Pancreas (tissue), 10 donors: ENCODE data around the gene RHNO1. TPM values are rescaled to one million over a fixed set of nuclear protein-coding genes. Genes with fewer than 3 reads are reported as not detected.

Experiments
- ATAC-seq, 4 donors: fragments of 200-7000 bp; cut with Tn5 transposase; one replicate each; pipeline versions ENCODE4 v1.8.0 to v1.9.1; 2020; ENCODE audit warnings: mild to moderate bottlenecking in 4 of 4, moderate library complexity in 4 of 4
- DNase-seq, 6 donors: peaks; one replicate each; pipeline ENCODE4 v3.0.0-alpha.2; 2020
- FAIRE-seq: peaks from 2 replicates; lab custom pipeline; 2012; peaks lifted over from hg19 to GRCh38; lab: Jason Lieb, UNC
- H3K27ac ChIP-seq, 4 donors: fragments of 200-600 bp; sonication (generic); 1 replicate in 3 of 4; 2 replicates in 1 of 4; pipeline versions ENCODE4 v1.5.0 to v1.8.0; 2020
- H3K27me3 ChIP-seq, 4 donors: fragments of 200-600 bp; one replicate each; pipeline ENCODE4 v1.8.0; 2021
- H3K36me3 ChIP-seq, 3 donors: fragments of 200-600 bp; sonication (generic) in 1 of 3; one replicate each; pipeline versions ENCODE4 v1.5.0 to v1.8.0; 2020 to 2021
- H3K4me1 ChIP-seq, 3 donors: fragments of 200-600 bp; one replicate each; pipeline ENCODE4 v1.8.0; 2021
- H3K4me3 ChIP-seq, 4 donors: fragments of 200-600 bp; sonication (generic) in 2 of 4; one replicate each; pipeline versions ENCODE4 v1.5.0 to v1.8.0; 2020 to 2021
- H3K9me3 ChIP-seq, 4 donors: fragments of 200-600 bp; one replicate each; pipeline ENCODE4 v1.8.0; 2021
- CTCF ChIP-seq, 4 donors: fragments of 200-600 bp; sonication (generic) in 3 of 4; IDR thresholded peaks; one replicate each; pipeline versions ENCODE4 v1.5.0 to v1.8.0; 2021; ENCODE audit warnings: antibody characterized with exemption in 4 of 4
- WGBS, 2 donors: extraction: QIAGEN DNeasy Blood & Tissue Kit; methylation state at CpG; one replicate each; pipeline ENCODE4 v1.1.7; 2013; 5-methylcytosine and 5-hydroxymethylcytosine counted together
- intact Hi-C, 3 donors: fragments of 100-400 bp; cut with DNase I; formaldehyde crosslinking; loops; one replicate each; pipeline versions ENCODE4 v1.11.1 to v1.14.2; 2022
- polyA plus RNA-seq, 2 donors: library from polyadenylated mRNA; stranded (reverse); fragments of 200-250 nt; gene quantifications; one replicate each; pipeline ENCODE4 v1.2.3, GENCODE V29; 2013
- total RNA-seq, 6 donors: library from RNA; stranded (reverse); fragmentation: NEBNext Ultra II Directional in 4 of 6; extraction: Animal tissue kit (Norgen Biotek cat#: 25700) in 4 of 6; gene quantifications; one replicate each; pipeline versions ENCODE4 v1.2.1 to v1.2.4, GENCODE V29; 2021 to 2023
- donor health status: healthy with polysubstance abuse.
- donor health status: DM: no; HTN: no; CAD: no; lungs with moderate emphysema.
- donor health status: DM: no; HTN: no; CAD: no.
- donor health status: control.
- donor health status: control.
- donor health status: Bipolar disorder and iron deficiency.
- donor health status: DM: yes; HTN: yes; CAD: no.
- donor health status: DM: no; HTN: no; CAD: no.
- donor health status: DM: no; HTN: no; CAD: no.
- donor health status: DM: yes; HTN: yes; CAD: no.

The RHNO1 gene
- total and polyA plus RNA-seq, 8 donors: 5.7 to 12.6 (median 8.0) TPM

DNA sequence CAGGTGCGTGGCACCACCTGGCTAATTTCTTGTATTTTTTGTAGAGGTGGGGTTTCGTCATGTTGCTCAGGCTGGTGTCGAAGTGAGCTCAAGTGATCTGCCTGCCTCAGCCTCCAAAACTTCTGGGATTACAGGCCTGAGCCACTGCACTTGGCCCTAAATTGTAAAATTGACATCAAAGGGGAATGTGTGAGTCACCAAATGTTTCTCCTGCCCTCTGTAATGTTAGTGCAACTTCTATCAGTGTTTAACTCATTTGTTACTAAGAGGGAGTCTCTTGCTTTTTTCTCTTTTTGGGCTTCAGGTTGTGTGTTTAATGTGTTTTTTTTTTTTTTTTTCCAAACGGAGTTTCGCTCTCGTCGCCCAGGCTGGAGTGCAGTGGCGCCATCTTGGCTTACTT lies 16.0 kb downstream of the RHNO1 start:
- H3K27me3 ChIP-seq: no peaks in the 10 kb centered on the region
- no peaks in the 10 kb centered on the region for H3K36me3 ChIP-seq
- TF ChIP-seq CTCF (IDR thresholded peaks at IDR 0.05): no peak
- H3K9me3 ChIP-seq: no peaks in the 10 kb centered on the region
- no peak for DNase-seq
- no peak for ATAC-seq
- intact Hi-C loops: no loop called here
- no peak for FAIRE-seq
- no peaks in the 10 kb centered on the region for H3K4me1 ChIP-seq
- 92 to 93% methylated on average over 8 of the region's 8 CpGs for WGBS, 2 donors
- H3K27ac ChIP-seq: no peak overlapping the region
- no peak overlapping the region for H3K4me3 ChIP-seq

DNA sequence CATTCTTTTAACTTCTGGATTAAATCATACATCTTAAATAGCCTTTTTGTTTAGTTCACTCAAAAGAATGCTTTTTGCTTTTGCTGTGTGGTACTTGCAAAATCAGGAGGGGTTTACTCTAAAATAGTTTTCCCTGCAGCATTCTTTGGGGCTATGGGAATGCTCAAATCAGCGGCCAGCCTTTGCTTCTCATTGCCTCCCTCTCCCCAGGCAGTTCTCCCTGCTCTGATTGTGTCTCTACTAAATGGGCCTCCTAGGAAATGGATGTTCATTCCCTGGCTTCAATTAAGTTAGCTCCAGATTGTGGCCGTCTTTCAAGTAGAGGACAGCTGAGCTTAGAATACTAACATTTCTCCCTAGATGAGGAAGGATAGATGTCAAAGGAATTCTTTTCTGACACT lies 18.0 kb downstream of the RHNO1 start:
- no peak overlapping the region for H3K27ac ChIP-seq
- no peaks in the 10 kb centered on the region for H3K27me3 ChIP-seq
- DNase-seq (no peak), ATAC-seq (no peak), FAIRE-seq (no peak)
- H3K4me3 ChIP-seq: no peak overlapping the region
- WGBS, 2 donors: 42 to 89% methylated on average over 2 of the region's 2 CpGs
- H3K36me3 ChIP-seq: no peaks in the 10 kb centered on the region
- no peaks in the 10 kb centered on the region for H3K4me1 ChIP-seq
- no peaks in the 10 kb centered on the region for H3K9me3 ChIP-seq
- TF ChIP-seq CTCF (IDR thresholded peaks at IDR 0.05): no peak
- intact Hi-C loops: no loop called here

DNA sequence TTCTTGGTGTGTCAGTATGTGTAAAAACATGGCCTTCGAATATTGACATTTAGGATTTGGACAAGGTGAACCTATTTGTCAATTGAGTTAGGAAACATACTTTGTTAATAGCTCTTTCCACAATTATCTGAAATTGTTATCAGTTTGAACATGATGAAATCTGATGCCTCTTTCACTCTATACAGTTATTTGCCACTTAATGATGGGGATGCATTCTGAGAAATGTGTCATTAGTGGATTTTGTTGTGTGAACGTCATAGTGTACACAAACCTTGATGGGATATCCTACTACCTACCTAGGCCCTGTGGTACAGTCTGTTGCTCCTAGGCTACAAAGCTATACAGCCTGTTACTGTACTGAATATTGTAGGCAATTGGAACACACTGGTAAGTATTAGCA lies 18.5 kb downstream of the RHNO1 start:
- intact Hi-C loops: no loop called here

GRCh38 chr12:2897418-2897817 lies 20.4 kb downstream of the RHNO1 start:
- 96 to 100% methylated on average over 5 of the region's 5 CpGs for WGBS, 2 donors
- no peak for ATAC-seq
- no peak for FAIRE-seq

More for the DNA sequence above, 18.5 kb downstream of the RHNO1 start:
- WGBS, 2 donors: 54 to 65% methylated on average over 2 of the region's 2 CpGs
- ATAC-seq: no peak
- Histone ChIP-seq H3K4me3 (no peak overlapping the region), H3K4me1 (no peaks in the 10 kb centered on the region), H3K27me3 (no peaks in the 10 kb centered on the region), H3K27ac (no peak overlapping the region), H3K9me3 (no peaks in the 10 kb centered on the region), H3K36me3 (no peaks in the 10 kb centered on the region)
- FAIRE-seq: no peak
- TF ChIP-seq CTCF (IDR thresholded peaks at IDR 0.05): no peak
- DNase-seq: no peak

More at GRCh38 chr12:2897418-2897817, 20.4 kb downstream of the RHNO1 start:
- intact Hi-C loops: no loop called here
- no peaks in the 10 kb centered on the region for H3K36me3 ChIP-seq
- TF ChIP-seq CTCF (IDR thresholded peaks at IDR 0.05): no peak
- no peaks in the 10 kb centered on the region for H3K27me3 ChIP-seq
- H3K4me3 ChIP-seq: no peak overlapping the region
- no peak for DNase-seq
- H3K4me1 ChIP-seq: no peaks in the 10 kb centered on the region
- no peaks in the 10 kb centered on the region for H3K9me3 ChIP-seq
- H3K27ac ChIP-seq: no peak overlapping the region
